OCI-LY1 (cell line): ENCODE data around the gene GID4.

ENCODE experiments used
- H2AFZ ChIP-seq: fragments of 200-600 bp; sonication (generic), shearing (Covaris generic); 2 replicates; pipeline ENCODE4 v1.6.0; 2014; ENCODE audit warnings: antibody characterized with exemption, mild to moderate bottlenecking, low read length
- H3F3A ChIP-seq: fragments of 200-600 bp; sonication (generic), shearing (Covaris generic); 2 replicates; pipeline ENCODE4 v1.6.0; 2014; ENCODE audit warnings: mild to moderate bottlenecking, antibody characterized with exemption, low read length, moderate library complexity; ENCODE audit not compliant: insufficient read depth
- H3K27ac ChIP-seq: fragments of 200-600 bp; sonication (generic); 2 replicates; pipeline ENCODE4 v1.5.1; 2014; ENCODE audit warnings: low read length, mixed run types, mild to moderate bottlenecking, low read depth; ENCODE audit not compliant: poor library complexity, severe bottlenecking
- H3K27me3 ChIP-seq: fragments of 200-600 bp; sonication (generic); 2 replicates; pipeline ENCODE4 v1.6.0; 2014; ENCODE audit warnings: antibody characterized with exemption, mild to moderate bottlenecking, low read length, moderate library complexity; ENCODE audit not compliant: insufficient read depth
- H3K36me3 ChIP-seq: fragments of 200-600 bp; sonication (generic); 2 replicates; pipeline ENCODE4 v1.6.1; 2014; ENCODE audit warnings: mild to moderate bottlenecking, antibody characterized with exemption, low read length, moderate library complexity, mixed read lengths; ENCODE audit not compliant: insufficient read depth
- H3K4me1 ChIP-seq: fragments of 200-600 bp; sonication (generic); 2 replicates; pipeline ENCODE4 v1.5.1; 2014; ENCODE audit warnings: mild to moderate bottlenecking, low read length, moderate library complexity; ENCODE audit not compliant: insufficient read depth, severe bottlenecking
- H3K4me2 ChIP-seq: fragments of 200-600 bp; sonication (generic), shearing (Covaris generic); 2 replicates; pipeline ENCODE4 v1.6.1; 2014; ENCODE audit warnings: low read length
- H3K4me3 ChIP-seq: fragments of 200-600 bp; sonication (generic); 2 replicates; pipeline ENCODE4 v1.5.1; 2014; ENCODE audit warnings: low read length, low read depth, mild to moderate bottlenecking, mixed read lengths; ENCODE audit not compliant: poor library complexity, severe bottlenecking
- H3K79me2 ChIP-seq: fragments of 200-600 bp; shearing (Covaris generic); 2 replicates; pipeline ENCODE4 v1.6.1; 2016; ENCODE audit warnings: mixed run types, low read length, mixed read lengths; ENCODE audit not compliant: insufficient read depth
- H3K9ac ChIP-seq: fragments of 200-600 bp; sonication (generic), shearing (Covaris generic); 2 replicates; pipeline ENCODE4 v1.6.1; 2014; ENCODE audit warnings: mild to moderate bottlenecking, low read length, mixed read lengths
- H3K9me2 ChIP-seq: fragments of 200-600 bp; sonication (generic), shearing (Covaris generic); 2 replicates; pipeline ENCODE4 v1.6.1; 2014; ENCODE audit warnings: low read depth, mild to moderate bottlenecking, low read length, mixed read lengths
- H3K9me3 ChIP-seq: fragments of 200-600 bp; shearing (Covaris generic); 2 replicates; pipeline ENCODE4 v1.6.1; 2014; ENCODE audit warnings: low read length, mixed read lengths
- H4K20me1 ChIP-seq: fragments of 200-600 bp; sonication (generic), shearing (Covaris generic); 2 replicates; pipeline ENCODE4 v1.6.0; 2016; ENCODE audit warnings: mild to moderate bottlenecking, low read length; ENCODE audit not compliant: insufficient read depth
- EZH2 ChIP-seq: fragments of 200-600 bp; sonication (generic), shearing (Covaris generic); IDR thresholded peaks from 2 replicates; pipeline ENCODE4 v1.8.0; 2017; ENCODE audit warnings: borderline replicate concordance, mixed run types, mild to moderate bottlenecking, antibody characterized with exemption, low read length, moderate library complexity, mixed read lengths
- TF ChIP-seq, protein P1 (sequence below): fragments of 200-600 bp; sonication (generic), shearing (Covaris generic); IDR thresholded peaks from 2 replicates; pipeline ENCODE4 v1.5.1; 2017; ENCODE audit warnings: mild to moderate bottlenecking, antibody characterized with exemption, low read length, moderate library complexity, mixed read lengths

Gene GID4

DNA sequence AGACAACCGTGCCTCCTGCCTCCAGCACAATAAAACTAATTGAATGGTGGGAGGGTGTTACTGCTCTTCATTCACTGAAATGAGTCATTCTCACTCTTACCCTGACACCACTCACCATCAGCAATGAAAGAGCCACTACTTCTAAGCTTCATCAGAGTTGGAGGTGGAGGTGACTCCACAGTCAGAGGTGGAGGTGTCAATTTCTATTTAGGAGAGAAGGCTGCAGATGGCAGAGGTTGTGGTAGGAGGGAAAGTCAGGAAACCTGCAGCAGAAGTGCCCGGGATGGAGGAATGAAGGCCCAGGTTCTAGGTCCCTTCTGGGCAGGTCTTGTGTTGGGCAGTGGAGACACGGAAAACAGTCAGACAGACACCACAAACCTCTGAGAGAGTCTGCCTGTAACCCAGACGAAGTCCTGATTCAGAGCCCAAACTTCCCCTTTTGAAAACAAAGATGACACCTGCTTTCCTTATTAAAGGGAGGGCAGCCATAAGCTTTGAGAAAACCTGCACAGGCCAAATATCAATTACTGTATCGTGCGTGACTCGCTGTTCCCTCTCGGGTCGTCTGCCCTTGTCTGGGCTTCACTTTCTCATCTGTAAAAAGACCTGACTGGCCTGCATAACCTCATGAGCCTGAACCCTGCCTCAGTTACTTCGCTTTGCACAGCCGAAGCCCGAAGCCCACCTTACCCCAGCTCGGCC lies 908 bp upstream of the GID4 start:
- no peak for TF ChIP-seq EZH2
- TF ChIP-seq, protein P1, sequence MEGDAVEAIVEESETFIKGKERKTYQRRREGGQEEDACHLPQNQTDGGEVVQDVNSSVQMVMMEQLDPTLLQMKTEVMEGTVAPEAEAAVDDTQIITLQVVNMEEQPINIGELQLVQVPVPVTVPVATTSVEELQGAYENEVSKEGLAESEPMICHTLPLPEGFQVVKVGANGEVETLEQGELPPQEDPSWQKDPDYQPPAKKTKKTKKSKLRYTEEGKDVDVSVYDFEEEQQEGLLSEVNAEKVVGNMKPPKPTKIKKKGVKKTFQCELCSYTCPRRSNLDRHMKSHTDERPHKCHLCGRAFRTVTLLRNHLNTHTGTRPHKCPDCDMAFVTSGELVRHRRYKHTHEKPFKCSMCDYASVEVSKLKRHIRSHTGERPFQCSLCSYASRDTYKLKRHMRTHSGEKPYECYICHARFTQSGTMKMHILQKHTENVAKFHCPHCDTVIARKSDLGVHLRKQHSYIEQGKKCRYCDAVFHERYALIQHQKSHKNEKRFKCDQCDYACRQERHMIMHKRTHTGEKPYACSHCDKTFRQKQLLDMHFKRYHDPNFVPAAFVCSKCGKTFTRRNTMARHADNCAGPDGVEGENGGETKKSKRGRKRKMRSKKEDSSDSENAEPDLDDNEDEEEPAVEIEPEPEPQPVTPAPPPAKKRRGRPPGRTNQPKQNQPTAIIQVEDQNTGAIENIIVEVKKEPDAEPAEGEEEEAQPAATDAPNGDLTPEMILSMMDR, result no peak
- Histone ChIP-seq H3K36me3 (no peaks in the 10 kb centered on the region), H3K4me1 (peaks cover 63% of the 10 kb centered on the region), H3K9me3 (no peaks in the 10 kb centered on the region), H3K4me3 (peak overlapping the region; percentile 82), H3F3A (no peaks in the 10 kb centered on the region), H3K79me2 (peaks cover 24% of the 10 kb centered on the region; the same call in 1 of the 2 replicates), H4K20me1 (no peaks in the 10 kb centered on the region), H3K9ac (peak overlapping the region; percentile 83), H3K9me2 (no peaks in the 10 kb centered on the region), H3K4me2 (peak overlapping the region; percentile 81), H3K27ac (peak overlapping the region; percentile 66), H2AFZ (no peak overlapping the region), H3K27me3 (no peaks in the 10 kb centered on the region)

DNA sequence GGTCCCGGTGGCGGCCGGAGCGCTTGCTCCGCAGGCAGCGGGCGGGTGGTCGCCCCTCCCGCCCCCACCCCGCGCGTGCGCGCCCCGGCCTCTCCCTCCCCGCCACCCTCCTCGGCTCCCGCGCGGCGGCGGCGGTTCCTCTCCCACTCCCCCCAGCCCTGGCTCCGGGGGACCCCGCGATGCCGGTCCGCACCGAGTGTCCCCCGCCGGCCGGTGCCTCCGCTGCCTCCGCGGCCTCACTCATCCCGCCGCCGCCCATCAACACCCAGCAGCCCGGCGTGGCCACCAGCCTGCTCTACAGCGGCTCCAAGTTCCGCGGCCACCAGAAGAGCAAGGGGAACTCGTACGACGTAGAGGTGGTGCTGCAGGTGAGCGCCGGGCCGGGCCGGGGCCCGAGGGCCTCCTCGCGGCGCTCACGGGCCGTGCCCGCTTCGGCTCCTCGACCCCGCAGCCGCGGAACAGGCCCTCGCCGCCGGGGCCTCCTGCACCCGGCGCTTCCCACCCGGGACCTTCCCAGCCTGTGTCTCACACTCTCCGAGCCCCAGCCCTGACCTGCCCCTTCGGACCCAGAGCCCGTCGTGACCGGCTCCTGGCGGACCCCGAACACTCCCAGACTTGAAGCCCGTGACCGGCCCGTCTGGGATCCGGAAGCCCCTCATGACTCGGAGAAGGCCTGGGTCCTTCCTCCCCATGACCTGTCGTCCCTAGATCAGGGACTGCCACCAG lies 490 bp downstream of the GID4 start:
- H2AFZ ChIP-seq, result no peak overlapping the region
- H3F3A ChIP-seq, result no peaks in the 10 kb centered on the region
- no peaks in the 10 kb centered on the region for H3K27me3 ChIP-seq
- no peak overlapping the region for H3K27ac ChIP-seq
- TF ChIP-seq, protein P1, result no peak
- no peak for TF ChIP-seq EZH2
- peaks cover 23% of the 10 kb centered on the region; the same call in 1 of the 2 replicates for H3K79me2 ChIP-seq
- H3K4me2 ChIP-seq, result peak overlapping the region; percentile 82
- H4K20me1 ChIP-seq, result no peaks in the 10 kb centered on the region
- no peaks in the 10 kb centered on the region for H3K9me3 ChIP-seq
- H3K4me3 ChIP-seq, result peak overlapping the region; percentile 82
- H3K36me3 ChIP-seq, result peaks cover 2% of the 10 kb centered on the region; the same call in 1 of the 2 replicates
- H3K4me1 ChIP-seq, result peaks cover 57% of the 10 kb centered on the region
- no peaks in the 10 kb centered on the region for H3K9me2 ChIP-seq
- H3K9ac ChIP-seq, result peak overlapping the region; percentile 88

DNA sequence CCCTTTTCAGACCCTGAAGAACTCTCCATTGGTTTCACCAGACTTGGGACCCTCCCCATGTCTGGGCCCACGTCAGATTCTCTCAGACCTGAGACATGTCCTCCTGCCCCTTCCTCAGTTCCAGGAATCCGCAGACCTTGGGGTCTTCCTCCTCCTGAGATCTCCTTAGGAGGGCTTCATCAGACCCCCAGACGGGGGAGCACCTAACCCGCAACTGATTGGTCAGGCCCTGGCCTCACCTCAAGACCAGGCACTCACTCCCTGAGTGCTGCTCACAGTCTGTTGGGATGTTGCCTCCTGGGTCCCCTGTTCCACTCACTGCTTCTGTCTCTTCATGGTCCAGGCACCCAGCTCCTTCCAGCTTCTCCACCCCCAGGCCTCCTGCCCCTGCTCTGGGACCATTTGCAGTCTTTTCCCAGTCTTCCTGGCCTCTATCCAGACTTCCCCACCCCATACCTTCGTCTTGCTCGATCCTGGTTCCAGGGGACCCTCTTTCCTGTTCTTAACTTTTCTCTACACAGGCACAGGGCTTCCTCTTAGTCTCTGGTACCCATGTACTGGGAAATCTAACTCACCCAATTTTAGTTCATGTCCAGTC lies 1.2 kb downstream of the GID4 start:
- Histone ChIP-seq H3K9me3 (no peaks in the 10 kb centered on the region), H2AFZ (no peak overlapping the region), H3K27me3 (no peaks in the 10 kb centered on the region), H3K27ac (no peak overlapping the region), H3K79me2 (peaks cover 20% of the 10 kb centered on the region; the same call in 1 of the 2 replicates), H4K20me1 (no peaks in the 10 kb centered on the region), H3K9me2 (no peaks in the 10 kb centered on the region), H3K4me3 (peak overlapping the region; percentile 82), H3K4me1 (peaks cover 55% of the 10 kb centered on the region), H3K36me3 (peaks cover 9% of the 10 kb centered on the region; the same call in 1 of the 2 replicates), H3K4me2 (peak overlapping the region; percentile 82), H3K9ac (peak overlapping the region; percentile 88), H3F3A (no peaks in the 10 kb centered on the region)
- no peak for TF ChIP-seq EZH2
- TF ChIP-seq, protein P1, result no peak
